Naive thymus-derived CD4-positive, alpha-beta T cell (primary cell): ENCODE data around the gene LRRK1. TPM values are rescaled to one million over a fixed set of nuclear protein-coding genes. Genes with fewer than 3 reads are reported as not detected.

ENCODE experiments used
- ATAC-seq: fragments of 150-1000 bp; cut with Tn5 transposase; 2 replicates; pipeline ENCODE4 v1.10.0; 2021; ENCODE audit warnings: mild to moderate bottlenecking, moderate library complexity
- CTCF ChIA-PET: fragments of 350-600 bp; sonication (Branson Sonifier 250); formaldehyde crosslinking; loops from one replicate; lab custom pipeline; 2021; ENCODE audit warnings: antibody characterized with exemption; lab: Charles Lee
- POLR2A ChIA-PET: fragments of 350-600 bp; sonication (Branson Sonifier 250); formaldehyde crosslinking; loops from one replicate; lab custom pipeline; 2021; ENCODE audit warnings: antibody characterized with exemption, inconsistent platforms; lab: Charles Lee
- DNase-seq, 9 donors: peaks; one replicate each; pipeline versions ENCODE4 v3.0.0 to v3.0.0-alpha.2; 2020 to 2022; ENCODE audit warnings: mixed read lengths in 1 of 9
- H3K27ac ChIP-seq: one replicate; pipeline ENCODE4 v1.7.0; 2013; ENCODE audit warnings: mild to moderate bottlenecking, low read depth, low read length, moderate library complexity
- H3K27me3 ChIP-seq, 2 donors: one replicate each; pipeline ENCODE4 v1.7.0; 2013; ENCODE audit warnings: low read length in 2 of 2, mild to moderate bottlenecking in 2 of 2, moderate library complexity in 2 of 2; ENCODE audit not compliant: control insufficient read depth in 2 of 2, insufficient read depth in 2 of 2
- H3K36me3 ChIP-seq, 3 experiments: 1 replicate in 2 of 3; 2 replicates in 1 of 3; pipeline ENCODE4 v1.7.0; 2013; ENCODE audit warnings: low read length in 3 of 3, mild to moderate bottlenecking in 3 of 3, moderate library complexity in 1 of 3; ENCODE audit not compliant: insufficient read depth in 3 of 3, control insufficient read depth in 2 of 3
- H3K4me1 ChIP-seq, 2 donors: one replicate each; pipeline ENCODE4 v1.7.0; 2013; ENCODE audit warnings: low read length in 2 of 2, mild to moderate bottlenecking in 2 of 2, moderate library complexity in 1 of 2; ENCODE audit not compliant: control insufficient read depth in 2 of 2, insufficient read depth in 2 of 2
- H3K4me3 ChIP-seq: 2 replicates; pipeline ENCODE4 v1.7.0; 2013; ENCODE audit warnings: mild to moderate bottlenecking, low read length
- H3K9me3 ChIP-seq, 3 experiments: 1 replicate in 2 of 3; 2 replicates in 1 of 3; pipeline ENCODE4 v1.7.0; 2013; ENCODE audit warnings: low read length in 3 of 3; ENCODE audit not compliant: control insufficient read depth in 2 of 3
- H3K27ac Mint-ChIP-seq, 9 donors: one replicate each; pipeline ENCODE4 v1.8.0; 2020 to 2022; ENCODE audit warnings: mixed read lengths in 9 of 9, mild to moderate bottlenecking in 8 of 9, moderate library complexity in 5 of 9, inconsistent platforms in 2 of 9
- H3K27me3 Mint-ChIP-seq, 5 donors: one replicate each; pipeline ENCODE4 v1.8.0; 2021 to 2022; ENCODE audit warnings: mixed read lengths in 5 of 5, mild to moderate bottlenecking in 1 of 5
- H3K36me3 Mint-ChIP-seq, 5 donors: one replicate each; pipeline ENCODE4 v1.8.0; 2020 to 2022; ENCODE audit warnings: mixed read lengths in 5 of 5, mild to moderate bottlenecking in 3 of 5, inconsistent platforms in 1 of 5
- H3K4me1 Mint-ChIP-seq, 7 donors: one replicate each; pipeline ENCODE4 v1.8.0; 2020 to 2022; ENCODE audit warnings: mixed read lengths in 7 of 7, mild to moderate bottlenecking in 3 of 7, inconsistent platforms in 1 of 7
- H3K4me3 Mint-ChIP-seq, 10 donors: one replicate each; pipeline ENCODE4 v1.8.0; 2020 to 2022; ENCODE audit warnings: mild to moderate bottlenecking in 10 of 10, mixed read lengths in 10 of 10, moderate library complexity in 6 of 10, inconsistent platforms in 2 of 10
- H3K9me3 Mint-ChIP-seq, 11 donors: one replicate each; pipeline ENCODE4 v1.8.0; 2020 to 2022; ENCODE audit warnings: mixed read lengths in 11 of 11, mild to moderate bottlenecking in 4 of 11, inconsistent platforms in 1 of 11, moderate library complexity in 1 of 11
- intact Hi-C, 2 donors: fragments of 100-400 bp; cut with micrococcal nuclease; formaldehyde crosslinking; loops; one replicate each; pipeline ENCODE4 v1.15.1; 2023
- polyA plus RNA-seq, 2 donors: library from polyadenylated mRNA; unstranded; fragments of 300-500 nt; fragmentation: Illumina TruSeq; gene quantifications; one replicate each; pipeline ENCODE4 v1.2.3, GENCODE V29; 2021
- total RNA-seq, 6 experiments: library from RNA in 5 of 6; stranded (reverse) in 5 of 6; gene quantifications; 1 replicate in 5 of 6; 2 replicates in 1 of 6; pipeline ENCODE4 v1.2.3 and lab custom pipeline; 2021 to 2026

LRRK1 gene
- total and polyA plus RNA-seq, 7 experiments from 2014 or later, result 0.54 to 15.1 (median 0.60) TPM; not detected in 2

GRCh38 chr15:101004500-101004899, 85.3 kb downstream of the LRRK1 start:
- ATAC-seq, result no peak
- no peak for DNase-seq
- ChIA-PET POLR2A (no interaction called here), CTCF (no interaction called here)
- H3K4me3 ChIP-seq, result no peak overlapping the region
- Mint-ChIP-seq H3K4me3 (no peak overlapping the region), H3K9me3 (peaks cover 0 to 6% (median 0%) of the 10 kb centered on the region in 11 donors), H3K4me1 (peaks cover 9 to 25% (median 23%) of the 10 kb centered on the region in 7 donors), H3K27me3 (peaks cover 0 to 38% (median 12%) of the 10 kb centered on the region in 5 donors), H3K27ac (no peak overlapping the region), H3K36me3 (no peaks in the 10 kb centered on the region)
- no peaks in the 10 kb centered on the region for H3K27me3 ChIP-seq
- no peaks in the 10 kb centered on the region for H3K9me3 ChIP-seq
- intact Hi-C loops, result no loop called here
- no peak overlapping the region for H3K27ac ChIP-seq
- H3K4me1 ChIP-seq, result peaks cover 8 to 9% of the 10 kb centered on the region in 2 donors
- no peaks in the 10 kb centered on the region for H3K36me3 ChIP-seq

DNA sequence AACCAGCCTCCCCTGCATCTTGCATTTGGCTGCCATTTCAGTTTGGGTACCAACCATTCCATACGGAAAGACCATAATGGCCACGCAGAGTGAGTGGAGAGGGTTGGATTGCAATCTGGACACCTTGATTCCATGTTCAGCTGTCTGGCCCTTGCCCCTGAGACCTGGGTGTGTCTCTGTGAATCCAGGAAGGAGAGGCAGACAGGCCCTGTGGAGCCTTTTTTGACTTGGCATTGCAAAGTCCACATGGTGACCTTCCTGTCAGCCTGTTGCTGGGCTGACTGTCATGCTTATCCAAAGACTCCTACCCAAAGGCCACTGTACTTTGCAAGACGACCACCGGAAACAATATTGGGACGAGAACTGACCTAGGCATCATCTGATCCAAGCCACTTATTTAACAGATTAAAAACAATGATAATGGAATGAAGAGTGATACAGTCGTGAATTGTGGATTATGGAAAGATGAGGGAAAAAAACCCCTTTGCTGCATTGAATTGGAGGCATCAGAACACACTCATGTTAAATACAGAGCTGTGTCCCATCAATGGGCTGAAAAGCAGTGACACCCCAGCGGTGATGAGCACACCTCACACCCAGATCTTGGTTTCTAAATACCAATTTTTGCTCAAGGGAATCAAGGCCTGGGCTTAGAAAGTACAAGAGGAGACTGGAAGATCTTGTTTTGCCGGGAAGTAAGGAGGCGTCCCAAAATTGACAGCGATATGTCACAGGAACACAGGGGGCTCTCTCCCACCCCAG, 86.0 kb downstream of the LRRK1 start:
- Histone ChIP-seq H3K4me3 (no peak overlapping the region), H3K4me1 (peaks cover 8 to 9% of the 10 kb centered on the region in 2 donors), H3K36me3 (no peaks in the 10 kb centered on the region), H3K9me3 (no peaks in the 10 kb centered on the region), H3K27me3 (no peaks in the 10 kb centered on the region), H3K27ac (no peak overlapping the region)
- Mint-ChIP-seq H3K36me3 (no peaks in the 10 kb centered on the region), H3K27me3 (peaks cover 0 to 32% (median 8%) of the 10 kb centered on the region in 5 donors), H3K4me1 (peaks cover 9 to 25% (median 23%) of the 10 kb centered on the region in 7 donors), H3K27ac (peak overlapping the region in 1 of 9 donors; percentile 56), H3K9me3 (peaks cover 0 to 6% (median 0%) of the 10 kb centered on the region in 11 donors), H3K4me3 (no peak overlapping the region)
- ChIA-PET POLR2A (no interaction called here), CTCF (no interaction called here)
- DNase-seq, result no peak
- ATAC-seq, result no peak
- intact Hi-C loops, result loop anchor here in 1 of 2 donors (5.0 kb wide), 2 partner anchors 158 to 1733 kb away; no protein-coding TSS in a partner anchor

DNA sequence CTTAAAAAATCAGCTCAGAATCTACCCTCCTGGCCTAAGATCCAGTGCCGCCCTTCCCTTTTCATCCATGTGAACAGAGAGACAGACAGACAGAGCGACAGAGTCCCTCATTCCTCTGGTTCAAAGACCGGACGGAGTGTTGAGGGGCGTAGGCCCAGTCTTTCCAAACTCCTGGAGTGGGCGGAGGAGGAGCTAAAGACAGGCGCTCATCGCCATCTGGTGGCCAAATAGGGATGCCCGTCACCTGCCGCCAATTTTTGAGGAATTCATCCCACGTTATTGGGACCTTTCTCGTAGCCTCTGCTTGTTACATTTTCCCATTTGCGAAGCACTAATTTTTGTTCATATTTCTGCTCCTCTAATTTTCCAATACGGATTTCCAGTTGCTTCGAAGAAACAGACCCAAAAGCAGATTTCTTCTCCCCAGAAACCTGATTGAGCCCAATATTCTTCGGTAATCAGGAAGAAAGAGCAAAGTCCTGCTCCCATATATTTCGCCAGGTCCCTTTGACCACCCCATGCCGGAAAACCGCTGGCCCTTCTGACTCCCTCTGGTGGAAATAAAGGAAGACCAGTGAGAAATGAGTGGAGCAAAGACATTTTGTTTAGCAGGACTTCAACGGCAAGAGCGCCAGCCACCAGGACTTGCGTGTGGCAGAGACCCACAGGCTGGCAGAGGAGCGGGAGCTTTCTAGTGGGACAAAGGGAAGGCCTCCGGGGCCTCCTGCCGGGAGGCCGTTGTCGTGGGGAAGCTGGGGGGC, 88.0 kb downstream of the LRRK1 start:
- Mint-ChIP-seq H3K27ac (peak overlapping the region in 1 of 9 donors; percentile 68), H3K27me3 (peaks cover 0 to 29% (median 0%) of the 10 kb centered on the region in 5 donors), H3K4me3 (peak overlapping the region; percentile 84 to 96 (median 90)), H3K9me3 (peaks cover 0 to 6% (median 0%) of the 10 kb centered on the region in 11 donors), H3K4me1 (peaks cover 9 to 25% (median 23%) of the 10 kb centered on the region in 7 donors), H3K36me3 (no peaks in the 10 kb centered on the region)
- ChIA-PET CTCF (interaction anchor here (0.7 to 3.6 kb wide), 11 partner anchors 10 to 668 kb away, joined by 3 to 37 read pairs (median 6); partner anchors contain the start of gene LRRK1), POLR2A (no interaction called here)
- peaks cover 8 to 9% of the 10 kb centered on the region in 2 donors for H3K4me1 ChIP-seq
- intact Hi-C loops, result loop anchor here (1.0 to 5.0 kb wide), 6 partner anchors 89 to 1735 kb away; no protein-coding TSS in a partner anchor
- H3K9me3 ChIP-seq, result no peaks in the 10 kb centered on the region
- DNase-seq (peak in 6 of 9 donors; percentile 37 to 72 (median 44)), ATAC-seq (peak; percentile 54)
- H3K36me3 ChIP-seq, result no peaks in the 10 kb centered on the region
- no peak overlapping the region for H3K27ac ChIP-seq
- peak overlapping the region; percentile 77 for H3K4me3 ChIP-seq
- no peaks in the 10 kb centered on the region for H3K27me3 ChIP-seq

DNA sequence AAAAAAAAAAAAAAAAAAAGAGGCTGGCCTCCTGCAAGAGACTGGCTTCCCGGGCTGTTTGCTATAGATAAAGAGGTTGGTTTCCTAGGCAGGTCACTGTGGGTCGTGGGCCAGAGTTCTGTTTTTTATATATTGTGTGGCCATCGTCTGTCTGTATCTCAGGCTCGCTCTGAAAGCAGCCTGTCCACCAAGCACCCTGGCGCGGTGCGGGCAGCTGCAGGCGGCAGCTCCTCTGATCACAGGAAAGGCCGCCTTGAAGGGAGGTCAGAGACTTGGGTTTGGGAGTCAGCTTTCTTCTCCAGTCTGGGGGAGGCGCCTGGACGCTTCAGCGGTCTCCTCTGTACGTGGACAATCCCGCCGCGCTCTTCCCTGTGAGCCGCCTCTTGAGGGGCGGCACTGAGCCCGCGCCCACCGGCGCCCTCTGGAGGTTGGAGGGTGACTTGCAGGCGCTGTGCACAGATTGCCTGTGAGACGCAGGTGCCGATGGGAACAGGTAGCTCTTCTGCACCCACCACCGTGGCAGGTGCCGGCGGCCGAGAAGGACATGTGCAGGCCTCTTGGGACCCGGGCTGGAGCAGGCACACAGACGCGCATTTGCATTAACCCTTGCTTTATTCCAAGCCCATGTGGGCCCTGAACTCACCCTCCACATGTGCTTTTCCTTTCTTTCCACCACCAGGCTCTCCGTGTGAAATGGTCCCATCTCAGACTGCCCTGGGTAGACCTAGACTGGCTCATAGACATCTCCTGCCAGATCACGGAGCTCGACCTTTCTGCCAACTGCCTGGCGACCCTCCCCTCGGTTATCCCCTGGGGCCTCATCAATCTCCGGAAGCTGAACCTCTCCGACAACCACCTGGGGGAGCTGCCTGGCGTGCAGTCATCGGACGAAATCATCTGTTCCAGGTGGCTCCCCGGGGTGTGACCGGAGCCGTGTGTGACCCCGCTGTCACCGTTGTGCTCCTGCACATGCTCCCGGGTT, 89.3 kb downstream of the LRRK1 start:
- H3K4me3 Mint-ChIP-seq, result peak overlapping the region; percentile 84 to 96 (median 90)
- CTCF ChIA-PET, result interaction anchor here (0.6 to 3.6 kb wide), 25 partner anchors 8 to 670 kb away, joined by 3 to 37 read pairs (median 3); partner anchors contain the start of gene LRRK1
- H3K9me3 Mint-ChIP-seq, result peaks cover 0 to 6% (median 0%) of the 10 kb centered on the region in 11 donors
- peaks cover 0 to 29% (median 0%) of the 10 kb centered on the region in 5 donors for H3K27me3 Mint-ChIP-seq
- no peak overlapping the region for H3K27ac ChIP-seq
- no peaks in the 10 kb centered on the region for H3K36me3 ChIP-seq
- ATAC-seq (peak; percentile 97), DNase-seq (peak; percentile 67 to 92 (median 85))
- intact Hi-C loops, result loop anchor here (1.0 to 5.0 kb wide), 8 partner anchors 80 to 1736 kb away; no protein-coding TSS in a partner anchor
- no peaks in the 10 kb centered on the region for H3K27me3 ChIP-seq
- no peaks in the 10 kb centered on the region for H3K36me3 Mint-ChIP-seq
- H3K4me1 Mint-ChIP-seq, result peaks cover 9 to 25% (median 23%) of the 10 kb centered on the region in 7 donors
- H3K4me1 ChIP-seq, result peaks cover 8 to 9% of the 10 kb centered on the region in 2 donors
- H3K27ac Mint-ChIP-seq, result peak overlapping the region in 3 of 9 donors; percentile 63 to 75 (median 68)
- POLR2A ChIA-PET, result no interaction called here
- H3K9me3 ChIP-seq, result no peaks in the 10 kb centered on the region
- H3K4me3 ChIP-seq, result peak overlapping the region; percentile 77

- peaks cover 0 to 6% (median 0%) of the 10 kb centered on the region in 11 donors for H3K9me3 Mint-ChIP-seq
- Histone ChIP-seq H3K27ac (no peak overlapping the region), H3K4me1 (peaks cover 8 to 9% of the 10 kb centered on the region in 2 donors), H3K4me3 (no peak overlapping the region), H3K27me3 (no peaks in the 10 kb centered on the region), H3K9me3 (no peaks in the 10 kb centered on the region), H3K36me3 (no peaks in the 10 kb centered on the region)
- intact Hi-C loops, result loop anchor here (2.0 to 5.0 kb wide), 5 partner anchors 80 to 1737 kb away; no protein-coding TSS in a partner anchor
- H3K4me3 Mint-ChIP-seq, result peak overlapping the region; percentile 5 to 96 (median 90)
- peaks cover 9 to 25% (median 23%) of the 10 kb centered on the region in 7 donors for H3K4me1 Mint-ChIP-seq
- POLR2A ChIA-PET, result no interaction called here
- ATAC-seq (no peak), DNase-seq (no peak)
- H3K27ac Mint-ChIP-seq, result peak overlapping the region in 1 of 9 donors; percentile 63
- no peaks in the 10 kb centered on the region for H3K36me3 Mint-ChIP-seq
- CTCF ChIA-PET, result interaction anchor here (0.8 to 3.6 kb wide), 11 partner anchors 10 to 385 kb away, joined by 3 to 37 read pairs (median 4); partner anchors contain the start of gene LRRK1
- peaks cover 0 to 29% (median 0%) of the 10 kb centered on the region in 5 donors for H3K27me3 Mint-ChIP-seq
Measured at GRCh38 chr15:101009176-101009575, 90.0 kb downstream of the LRRK1 start.
